Activated gamma-delta T cell treated with anti-CD3 and anti-CD28 coated beads, Interleukin-2, amount 50 U/mL, for 16 hours (primary cell): ENCODE results near the gene CRTC1.
"Not testable (repeated sequence)": the region's sequence is repeated elsewhere in the genome, so short reads cannot be mapped to it uniquely, and the experiment has no call there.

Experiments used
- DNase-seq: peaks from one replicate; pipeline ENCODE4 v3.0.0-alpha.2; 2020; ENCODE audit warnings: low read depth

CRTC1 gene

GRCh38 chr19:18802354-18802753 lies 118.9 kb downstream of the CRTC1 start:
- no peak for DNase-seq

- no peak for DNase-seq
Measured at GRCh38 chr19:18803550-18804138, 120.2 kb downstream of the CRTC1 start.

GRCh38 chr19:18804139-18804601 lies 120.7 kb downstream of the CRTC1 start:
- no peak for DNase-seq

- no peak for DNase-seq
Measured at GRCh38 chr19:18804643-18805042, 121.2 kb downstream of the CRTC1 start.

GRCh38 chr19:18807861-18808331 lies 124.4 kb downstream of the CRTC1 start:
- no peak for DNase-seq

- DNase-seq = no peak
Measured at GRCh38 chr19:18809149-18809868, 125.8 kb downstream of the CRTC1 start.

- not testable (repeated sequence) for DNase-seq
Measured at GRCh38 chr19:18811638-18812037, 128.2 kb downstream of the CRTC1 start.

- DNase-seq = no peak
Measured at GRCh38 chr19:18814063-18814462, 130.6 kb downstream of the CRTC1 start.

GRCh38 chr19:18815673-18816072 lies 132.2 kb downstream of the CRTC1 start:
- DNase-seq = no peak

- DNase-seq = not testable (repeated sequence)
Measured at GRCh38 chr19:18816645-18817044, 133.2 kb downstream of the CRTC1 start.

GRCh38 chr19:18817574-18817973 lies 134.1 kb downstream of the CRTC1 start:
- no peak for DNase-seq

- no peak for DNase-seq
Measured at GRCh38 chr19:18828786-18829185, 145.3 kb downstream of the CRTC1 start.

- DNase-seq = no peak
Measured at GRCh38 chr19:18830488-18830887, 147.0 kb downstream of the CRTC1 start.

- peak; percentile 90 for DNase-seq
Measured at GRCh38 chr19:18831524-18832305, 148.2 kb downstream of the CRTC1 start, which contains the start of gene UPF1. UPF1 (plus strand) TSS chr19:18831959; CDS start chr19:18832210, 251 bp downstream.
